ENCODE results near the gene CCDC185.
"Not testable (repeated sequence)": the region's sequence is repeated elsewhere in the genome, so short reads cannot be mapped to it uniquely, and the experiment has no call there.

CCDC185 gene

DNA sequence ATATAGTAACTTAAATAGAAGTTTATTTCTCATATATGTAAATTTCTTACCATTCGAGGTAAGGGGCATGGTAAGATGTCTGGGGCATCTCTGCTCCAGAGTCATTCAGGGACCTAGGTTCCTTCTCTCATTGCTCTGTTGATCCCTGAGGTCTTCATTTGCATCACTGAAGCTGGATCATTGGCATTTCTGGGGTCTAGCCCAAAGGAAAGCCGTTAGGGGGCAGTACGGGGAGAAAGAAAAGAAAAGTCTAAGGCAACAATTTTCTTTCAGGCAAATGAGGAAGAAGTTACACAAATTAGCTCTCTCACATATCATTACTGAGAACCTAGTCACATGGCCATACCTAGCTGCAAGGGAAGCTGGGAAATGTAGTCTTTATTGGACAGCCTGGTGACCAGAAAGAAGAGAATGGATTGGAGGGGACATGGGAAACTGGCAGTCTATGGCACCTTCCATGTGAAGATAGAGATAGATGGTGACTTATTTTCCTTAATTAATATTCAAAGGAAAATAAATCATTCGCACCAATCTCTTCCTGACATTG is 19.1 kb upstream of the CCDC185 start:
- Mint-ChIP-seq H3K27me3 (ENCODE audit: low read depth, poor library complexity) (peaks cover 9% of the 10 kb centered on the region), H3K27ac (no peak overlapping the region), H3K9me3 (peaks cover 44% of the 10 kb centered on the region), H3K4me3 (no peak overlapping the region), H3K4me1 (no peaks in the 10 kb centered on the region), H3K36me3 (ENCODE audit: low read depth) (no peaks in the 10 kb centered on the region)
- no peak for DNase-seq
- TF ChIP-seq, protein P1, sequence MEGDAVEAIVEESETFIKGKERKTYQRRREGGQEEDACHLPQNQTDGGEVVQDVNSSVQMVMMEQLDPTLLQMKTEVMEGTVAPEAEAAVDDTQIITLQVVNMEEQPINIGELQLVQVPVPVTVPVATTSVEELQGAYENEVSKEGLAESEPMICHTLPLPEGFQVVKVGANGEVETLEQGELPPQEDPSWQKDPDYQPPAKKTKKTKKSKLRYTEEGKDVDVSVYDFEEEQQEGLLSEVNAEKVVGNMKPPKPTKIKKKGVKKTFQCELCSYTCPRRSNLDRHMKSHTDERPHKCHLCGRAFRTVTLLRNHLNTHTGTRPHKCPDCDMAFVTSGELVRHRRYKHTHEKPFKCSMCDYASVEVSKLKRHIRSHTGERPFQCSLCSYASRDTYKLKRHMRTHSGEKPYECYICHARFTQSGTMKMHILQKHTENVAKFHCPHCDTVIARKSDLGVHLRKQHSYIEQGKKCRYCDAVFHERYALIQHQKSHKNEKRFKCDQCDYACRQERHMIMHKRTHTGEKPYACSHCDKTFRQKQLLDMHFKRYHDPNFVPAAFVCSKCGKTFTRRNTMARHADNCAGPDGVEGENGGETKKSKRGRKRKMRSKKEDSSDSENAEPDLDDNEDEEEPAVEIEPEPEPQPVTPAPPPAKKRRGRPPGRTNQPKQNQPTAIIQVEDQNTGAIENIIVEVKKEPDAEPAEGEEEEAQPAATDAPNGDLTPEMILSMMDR (IDR thresholded peaks at IDR 0.05) = no peak

GRCh38 chr1:223378754-223379153 is 14.5 kb upstream of the CCDC185 start:
- peaks cover 13% of the 10 kb centered on the region for H3K4me1 Mint-ChIP-seq
- H3K27me3 Mint-ChIP-seq (ENCODE audit: low read depth, poor library complexity) = peaks cover 7% of the 10 kb centered on the region
- H3K27ac Mint-ChIP-seq = no peak overlapping the region
- H3K36me3 Mint-ChIP-seq (ENCODE audit: low read depth) = no peaks in the 10 kb centered on the region
- H3K9me3 Mint-ChIP-seq = peaks cover 15% of the 10 kb centered on the region
- no peak for DNase-seq
- H3K4me3 Mint-ChIP-seq = no peak overlapping the region
- TF ChIP-seq, protein P1 (IDR thresholded peaks at IDR 0.05) = no peak

DNA sequence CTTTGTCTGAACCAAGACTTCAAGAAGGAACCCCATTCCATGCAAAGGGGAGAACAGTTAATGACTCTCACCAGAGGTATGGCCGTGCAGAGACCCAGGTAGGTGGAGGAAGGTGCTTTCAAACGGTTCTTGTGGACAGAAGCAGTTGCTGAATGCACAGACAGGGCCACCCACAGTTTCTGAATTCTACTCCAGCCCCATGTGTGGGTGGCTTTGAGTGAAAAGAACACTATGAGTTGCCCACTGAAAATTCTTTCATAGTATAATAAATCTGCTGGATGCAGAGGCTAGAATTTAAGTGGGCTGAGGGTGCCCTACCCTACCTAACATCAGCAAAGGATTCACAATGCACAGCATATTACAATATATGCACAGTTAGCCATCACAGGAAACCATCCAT is 7.2 kb upstream of the CCDC185 start:
- DNase-seq = no peak
- no peak overlapping the region for H3K27ac Mint-ChIP-seq
- peaks cover 12% of the 10 kb centered on the region for H3K27me3 Mint-ChIP-seq (ENCODE audit: low read depth, poor library complexity)
- no peak overlapping the region for H3K4me3 Mint-ChIP-seq
- H3K4me1 Mint-ChIP-seq = peaks cover 28% of the 10 kb centered on the region
- H3K9me3 Mint-ChIP-seq = no peaks in the 10 kb centered on the region
- H3K36me3 Mint-ChIP-seq (ENCODE audit: low read depth) = no peaks in the 10 kb centered on the region
- TF ChIP-seq, protein P1 (IDR thresholded peaks at IDR 0.05) = no peak

DNA sequence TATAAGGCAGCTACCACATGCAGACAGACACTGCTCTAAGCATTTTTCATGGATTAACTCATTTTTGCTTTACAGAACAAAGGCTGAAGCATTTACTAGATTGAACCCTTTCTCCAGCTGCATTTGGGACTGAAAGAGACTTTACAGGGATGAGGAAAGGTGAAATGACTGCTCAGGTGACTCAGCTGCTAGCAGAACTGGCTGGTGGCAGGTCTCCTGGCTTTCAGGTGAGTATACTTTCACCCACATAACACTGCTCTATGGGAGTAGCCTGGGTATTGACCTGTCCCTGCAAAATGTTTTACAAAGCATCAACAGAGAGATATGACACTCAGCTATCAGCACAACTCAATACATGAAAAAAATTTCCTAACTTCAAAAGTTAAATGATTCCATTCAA is 2.6 kb upstream of the CCDC185 start:
- Mint-ChIP-seq H3K27ac (no peak overlapping the region), H3K36me3 (ENCODE audit: low read depth) (peaks cover 4% of the 10 kb centered on the region), H3K27me3 (ENCODE audit: low read depth, poor library complexity) (peaks cover 14% of the 10 kb centered on the region), H3K4me1 (peaks cover 15% of the 10 kb centered on the region), H3K9me3 (peaks cover 14% of the 10 kb centered on the region), H3K4me3 (no peak overlapping the region)
- TF ChIP-seq, protein P1 (IDR thresholded peaks at IDR 0.05) = no peak
- DNase-seq = no peak

GRCh38 chr1:223394242-223394641 is 1.0 kb downstream of the CCDC185 start:
- Mint-ChIP-seq H3K4me3 (no peak overlapping the region), H3K4me1 (peaks cover 13% of the 10 kb centered on the region), H3K9me3 (peaks cover 14% of the 10 kb centered on the region), H3K27ac (no peak overlapping the region), H3K36me3 (ENCODE audit: low read depth) (peaks cover 4% of the 10 kb centered on the region), H3K27me3 (ENCODE audit: low read depth, poor library complexity) (peaks cover 14% of the 10 kb centered on the region)
- no peak for DNase-seq
- TF ChIP-seq, protein P1 (IDR thresholded peaks at IDR 0.05) = no peak

GRCh38 chr1:223394706-223395105 is 1.5 kb downstream of the CCDC185 start:
- TF ChIP-seq, protein P1 (IDR thresholded peaks at IDR 0.05) = no peak
- Mint-ChIP-seq H3K27ac (no peak overlapping the region), H3K4me3 (no peak overlapping the region), H3K36me3 (ENCODE audit: low read depth) (peaks cover 4% of the 10 kb centered on the region), H3K27me3 (ENCODE audit: low read depth, poor library complexity) (peaks cover 14% of the 10 kb centered on the region), H3K4me1 (peaks cover 10% of the 10 kb centered on the region), H3K9me3 (peaks cover 14% of the 10 kb centered on the region)
- DNase-seq = no peak

DNA sequence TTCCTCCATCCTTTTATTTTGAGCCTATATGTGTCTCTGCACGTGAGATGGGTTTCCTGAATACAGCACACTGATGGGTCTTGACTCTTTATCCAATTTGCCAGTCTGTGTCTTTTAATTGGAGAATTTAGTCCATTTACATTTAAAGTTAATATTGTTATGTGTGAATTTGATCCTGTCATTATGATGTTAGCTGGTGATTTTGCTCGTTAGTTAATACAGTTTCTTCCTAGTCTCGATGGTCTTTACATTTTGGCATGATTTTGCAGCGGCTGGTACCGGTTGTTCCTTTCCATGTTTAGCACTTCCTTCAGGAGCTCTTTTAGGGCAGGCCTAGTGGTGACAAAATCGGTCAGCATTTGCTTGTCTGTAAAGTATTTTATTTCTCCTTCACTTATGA is 6.2 kb downstream of the CCDC185 start:
- H3K4me3 Mint-ChIP-seq; H3K4me1 Mint-ChIP-seq; H3K27me3 Mint-ChIP-seq (ENCODE audit: low read depth, poor library complexity); H3K27ac Mint-ChIP-seq; DNase-seq; H3K36me3 Mint-ChIP-seq (ENCODE audit: low read depth): not testable (repeated sequence)
- peaks cover 29% of the 10 kb centered on the region for H3K9me3 Mint-ChIP-seq
